ENCODE measurements around the gene BUB3.
A peak's percentile ranks its signal among the peaks of the same experiment; 100 is the strongest.

Gene BUB3

GRCh38 chr10:123150986-123151736 is 3.0 kb upstream of the BUB3 start:
- Histone ChIP-seq H3K9me2 (ENCODE audit: low read depth, low read length) (no peaks in the 10 kb centered on the region), H4K20me1 (ENCODE audit: insufficient read depth, low read length) (no peaks in the 10 kb centered on the region), H3K9me3 (ENCODE audit: low read length) (no peaks in the 10 kb centered on the region), H2AFZ (ENCODE audit: low read length) (no peak overlapping the region), H3F3A (ENCODE audit: insufficient read depth, low read length) (no peaks in the 10 kb centered on the region), H3K27ac (ENCODE audit: low read depth, low read length, poor library complexity, severe bottlenecking) (no peak overlapping the region), H3K79me2 (ENCODE audit: insufficient read depth, low read length) (peaks cover 16% of the 10 kb centered on the region), H3K4me3 (ENCODE audit: low read depth, low read length, poor library complexity, severe bottlenecking) (peak overlapping the region; percentile 12), H3K9ac (ENCODE audit: low read length) (no peak overlapping the region), H3K4me2 (ENCODE audit: low read length) (peak overlapping the region; percentile 33), H3K27me3 (ENCODE audit: insufficient read depth, low read length) (peaks cover 8% of the 10 kb centered on the region), H3K4me1 (ENCODE audit: insufficient read depth, low read length, severe bottlenecking) (peaks cover 36% of the 10 kb centered on the region), H3K36me3 (ENCODE audit: insufficient read depth, low read length) (peaks cover 14% of the 10 kb centered on the region)
- TF ChIP-seq EZH2 (IDR thresholded peaks at IDR 0.05; ENCODE audit: borderline replicate concordance, low read length) (no peak), CTCF (IDR thresholded peaks at IDR 0.05; ENCODE audit: low read length) (no peak)

GRCh38 chr10:123151737-123152135 is 2.5 kb upstream of the BUB3 start:
- Histone ChIP-seq H3K9me2 (ENCODE audit: low read depth, low read length) (no peaks in the 10 kb centered on the region), H3K4me2 (ENCODE audit: low read length) (peak overlapping the region; percentile 33; the same call in 1 of the 2 replicates), H3K4me1 (ENCODE audit: insufficient read depth, low read length, severe bottlenecking) (peaks cover 42% of the 10 kb centered on the region), H4K20me1 (ENCODE audit: insufficient read depth, low read length) (no peaks in the 10 kb centered on the region), H3K36me3 (ENCODE audit: insufficient read depth, low read length) (peaks cover 20% of the 10 kb centered on the region), H3K9ac (ENCODE audit: low read length) (no peak overlapping the region), H3K9me3 (ENCODE audit: low read length) (no peaks in the 10 kb centered on the region), H3F3A (ENCODE audit: insufficient read depth, low read length) (no peaks in the 10 kb centered on the region), H2AFZ (ENCODE audit: low read length) (no peak overlapping the region), H3K27ac (ENCODE audit: low read depth, low read length, poor library complexity, severe bottlenecking) (no peak overlapping the region), H3K4me3 (ENCODE audit: low read depth, low read length, poor library complexity, severe bottlenecking) (peak overlapping the region; percentile 12), H3K27me3 (ENCODE audit: insufficient read depth, low read length) (peaks cover 8% of the 10 kb centered on the region), H3K79me2 (ENCODE audit: insufficient read depth, low read length) (peaks cover 21% of the 10 kb centered on the region)
- no peak for TF ChIP-seq EZH2 (IDR thresholded peaks at IDR 0.05; ENCODE audit: borderline replicate concordance, low read length)
- TF ChIP-seq CTCF (IDR thresholded peaks at IDR 0.05; ENCODE audit: low read length): no peak

GRCh38 chr10:123153486-123154091 is 613 bp upstream of the BUB3 start:
- peak overlapping the region; percentile 45; the same call in 1 of the 2 replicates for H3K4me2 ChIP-seq (ENCODE audit: low read length)
- peaks cover 39% of the 10 kb centered on the region for H3K36me3 ChIP-seq (ENCODE audit: insufficient read depth, low read length)
- no peaks in the 10 kb centered on the region for H3K9me3 ChIP-seq (ENCODE audit: low read length)
- TF ChIP-seq CTCF (IDR thresholded peaks at IDR 0.05; ENCODE audit: low read length): no peak
- no peak for TF ChIP-seq EZH2 (IDR thresholded peaks at IDR 0.05; ENCODE audit: borderline replicate concordance, low read length)
- H4K20me1 ChIP-seq (ENCODE audit: insufficient read depth, low read length): no peaks in the 10 kb centered on the region
- H3K4me3 ChIP-seq (ENCODE audit: low read depth, low read length, poor library complexity, severe bottlenecking): no peak overlapping the region
- no peaks in the 10 kb centered on the region for H3F3A ChIP-seq (ENCODE audit: insufficient read depth, low read length)
- no peak overlapping the region for H3K27ac ChIP-seq (ENCODE audit: low read depth, low read length, poor library complexity, severe bottlenecking)
- H3K27me3 ChIP-seq (ENCODE audit: insufficient read depth, low read length): peaks cover 4% of the 10 kb centered on the region; the same call in 1 of the 2 replicates
- H3K4me1 ChIP-seq (ENCODE audit: insufficient read depth, low read length, severe bottlenecking): peaks cover 51% of the 10 kb centered on the region
- no peaks in the 10 kb centered on the region for H3K9me2 ChIP-seq (ENCODE audit: low read depth, low read length)
- no peak overlapping the region for H3K9ac ChIP-seq (ENCODE audit: low read length)
- peak overlapping the region; percentile 25 for H2AFZ ChIP-seq (ENCODE audit: low read length)
- peaks cover 40% of the 10 kb centered on the region for H3K79me2 ChIP-seq (ENCODE audit: insufficient read depth, low read length)
